Muscle of leg (tissue), 11 donors: ENCODE results near the gene RPS6KA5. TPM values are rescaled to one million over a fixed set of nuclear protein-coding genes. Genes with fewer than 3 reads are reported as not detected.
"Not testable (repeated sequence)": the region's sequence is repeated elsewhere in the genome, so short reads cannot be mapped to it uniquely, and the experiment has no call there.

Experiments
- DNase-seq: peaks from one replicate; pipeline ENCODE4 v3.0.0; 2013
- H3K27ac ChIP-seq: one replicate; pipeline ENCODE4 v1.5.1; 2013; ENCODE audit warnings: mild to moderate bottlenecking, low read length, control low read depth
- H3K27me3 ChIP-seq: one replicate; pipeline ENCODE4 v1.6.1; 2013; ENCODE audit warnings: low read length; ENCODE audit not compliant: control insufficient read depth, insufficient read depth
- H3K36me3 ChIP-seq: one replicate; pipeline ENCODE4 v1.6.1; 2013; ENCODE audit warnings: low read length; ENCODE audit not compliant: control insufficient read depth, insufficient read depth
- H3K4me1 ChIP-seq: one replicate; pipeline ENCODE4 v1.6.1; 2013; ENCODE audit warnings: low read length; ENCODE audit not compliant: control insufficient read depth, insufficient read depth
- H3K4me3 ChIP-seq: one replicate; pipeline ENCODE4 v1.5.1; 2013; ENCODE audit warnings: low read length, control low read depth
- H3K9me3 ChIP-seq: replicated peaks from 2 replicates; pipeline ENCODE4 v1.6.1; 2013; ENCODE audit warnings: low read depth, low read length; ENCODE audit not compliant: control insufficient read depth
- WGBS: methylation state at CpG from one replicate; pipeline ENCODE4 v1.1.5; 2013; ENCODE audit warnings: missing lambda C conversion rate; ENCODE audit not compliant: insufficient coverage; 5-methylcytosine and 5-hydroxymethylcytosine counted together
- polyA plus RNA-seq, 8 donors: library from polyadenylated mRNA; unstranded; fragments of 120-200 nt; gene quantifications; one replicate each; pipeline versions ENCODE4 v1.2.1 to v1.2.3, GENCODE V29; 2013; ENCODE audit warnings: inconsistent platforms in 1 of 8, low replicate concordance in 1 of 8; ENCODE audit not compliant: insufficient read length in 8 of 8, insufficient read depth in 1 of 8
- total RNA-seq: library from RNA; stranded (reverse); fragments of 120-200 nt; gene quantifications from one replicate; pipeline ENCODE4 v1.2.4, GENCODE V29; 2013

The RPS6KA5 gene
- total and polyA plus RNA-seq, 9 donors, result 2.4 to 8.2 (median 6.7) TPM

GRCh38 chr14:90870950-90871604 lies 189.4 kb downstream of the RPS6KA5 start:
- H3K4me3 ChIP-seq, result no peak overlapping the region
- no peak overlapping the region for H3K27ac ChIP-seq
- no CpG with 5 or more reads among the region's 1 CpG for WGBS
- peaks cover 5% of the 10 kb centered on the region for H3K4me1 ChIP-seq
- no peaks in the 10 kb centered on the region for H3K27me3 ChIP-seq
- no peak for DNase-seq
- H3K36me3 ChIP-seq, result peaks cover 13% of the 10 kb centered on the region
- no peaks in the 10 kb centered on the region for H3K9me3 ChIP-seq

- Histone ChIP-seq H3K9me3 (no peaks in the 10 kb centered on the region), H3K27me3 (no peaks in the 10 kb centered on the region), H3K36me3 (peaks cover 4% of the 10 kb centered on the region), H3K4me1 (peaks cover 5% of the 10 kb centered on the region), H3K4me3 (no peak overlapping the region), H3K27ac (peak overlapping the region; percentile 42)
- peak; percentile 84 for DNase-seq
Observed at GRCh38 chr14:90867501-90867900, 192.9 kb downstream of the RPS6KA5 start.

GRCh38 chr14:90866833-90867232 lies 193.6 kb downstream of the RPS6KA5 start:
- H3K36me3 ChIP-seq, result peaks cover under 1% of the 10 kb centered on the region
- no peak for DNase-seq
- no peak overlapping the region for H3K4me3 ChIP-seq
- no peak overlapping the region for H3K27ac ChIP-seq
- no peaks in the 10 kb centered on the region for H3K27me3 ChIP-seq
- H3K9me3 ChIP-seq, result no peaks in the 10 kb centered on the region
- H3K4me1 ChIP-seq, result peaks cover under 1% of the 10 kb centered on the region

GRCh38 chr14:90864741-90865140 lies 195.7 kb downstream of the RPS6KA5 start:
- H3K27ac ChIP-seq, result no peak overlapping the region
- H3K9me3 ChIP-seq, result no peaks in the 10 kb centered on the region
- H3K4me1 ChIP-seq, result no peaks in the 10 kb centered on the region
- no CpG with 5 or more reads among the region's 2 CpGs for WGBS
- H3K36me3 ChIP-seq, result no peaks in the 10 kb centered on the region
- H3K27me3 ChIP-seq, result no peaks in the 10 kb centered on the region
- no peak for DNase-seq
- no peak overlapping the region for H3K4me3 ChIP-seq

- no peak for DNase-seq
- Histone ChIP-seq H3K27ac (peak overlapping the region; percentile 17), H3K27me3 (no peaks in the 10 kb centered on the region), H3K9me3 (no peaks in the 10 kb centered on the region), H3K36me3 (no peaks in the 10 kb centered on the region), H3K4me1 (no peaks in the 10 kb centered on the region), H3K4me3 (no peak overlapping the region)
- 67% methylated on average over 4 of the region's 5 CpGs for WGBS
Observed at GRCh38 chr14:90858511-90858910, 201.9 kb downstream of the RPS6KA5 start.

GRCh38 chr14:90857866-90858265 lies 202.6 kb downstream of the RPS6KA5 start:
- no peak overlapping the region for H3K4me3 ChIP-seq
- no peak for DNase-seq
- no peaks in the 10 kb centered on the region for H3K36me3 ChIP-seq
- H3K9me3 ChIP-seq, result no peaks in the 10 kb centered on the region
- H3K4me1 ChIP-seq, result no peaks in the 10 kb centered on the region
- no peaks in the 10 kb centered on the region for H3K27me3 ChIP-seq
- no peak overlapping the region for H3K27ac ChIP-seq
- WGBS, result 94% methylated on average over 3 of the region's 6 CpGs

GRCh38 chr14:90856115-90856514 lies 204.3 kb downstream of the RPS6KA5 start:
- H3K36me3 ChIP-seq, H3K4me1 ChIP-seq, H3K27me3 ChIP-seq, H3K9me3 ChIP-seq, H3K27ac ChIP-seq, DNase-seq, H3K4me3 ChIP-seq: not testable (repeated sequence)
- WGBS, result 83% methylated on average over 1 of the region's 5 CpGs

- Histone ChIP-seq H3K36me3 (no peaks in the 10 kb centered on the region), H3K9me3 (no peaks in the 10 kb centered on the region), H3K4me1 (peaks cover 6% of the 10 kb centered on the region), H3K4me3 (no peak overlapping the region), H3K27ac (no peak overlapping the region), H3K27me3 (no peaks in the 10 kb centered on the region)
- no peak for DNase-seq
Observed at GRCh38 chr14:90853116-90853515, 207.3 kb downstream of the RPS6KA5 start.

- Histone ChIP-seq H3K36me3 (no peaks in the 10 kb centered on the region), H3K4me3 (no peak overlapping the region), H3K27ac (no peak overlapping the region), H3K9me3 (no peaks in the 10 kb centered on the region), H3K27me3 (no peaks in the 10 kb centered on the region), H3K4me1 (peaks cover 10% of the 10 kb centered on the region)
- no CpG with 5 or more reads among the region's 5 CpGs for WGBS
- no peak for DNase-seq
Observed at GRCh38 chr14:90851327-90852036, 209.0 kb downstream of the RPS6KA5 start.

GRCh38 chr14:90850487-90850886 lies 210.0 kb downstream of the RPS6KA5 start:
- Histone ChIP-seq H3K9me3 (no peaks in the 10 kb centered on the region), H3K4me1 (peaks cover 10% of the 10 kb centered on the region), H3K27ac (peak overlapping the region; percentile 37), H3K27me3 (no peaks in the 10 kb centered on the region), H3K36me3 (no peaks in the 10 kb centered on the region), H3K4me3 (no peak overlapping the region)
- DNase-seq, result peak; percentile 84
- WGBS, result no CpG with 5 or more reads among the region's 3 CpGs
